Raji (cell line): ENCODE data around the gene FKBP8.

ENCODE experiments used
- POLR2A ChIP-seq: IDR thresholded peaks from 2 replicates; pipeline ENCODE4 v1.6.1; 2011; ENCODE audit warnings: low read depth, low read length, control low read depth; ENCODE audit not compliant: insufficient read depth

The FKBP8 gene

DNA sequence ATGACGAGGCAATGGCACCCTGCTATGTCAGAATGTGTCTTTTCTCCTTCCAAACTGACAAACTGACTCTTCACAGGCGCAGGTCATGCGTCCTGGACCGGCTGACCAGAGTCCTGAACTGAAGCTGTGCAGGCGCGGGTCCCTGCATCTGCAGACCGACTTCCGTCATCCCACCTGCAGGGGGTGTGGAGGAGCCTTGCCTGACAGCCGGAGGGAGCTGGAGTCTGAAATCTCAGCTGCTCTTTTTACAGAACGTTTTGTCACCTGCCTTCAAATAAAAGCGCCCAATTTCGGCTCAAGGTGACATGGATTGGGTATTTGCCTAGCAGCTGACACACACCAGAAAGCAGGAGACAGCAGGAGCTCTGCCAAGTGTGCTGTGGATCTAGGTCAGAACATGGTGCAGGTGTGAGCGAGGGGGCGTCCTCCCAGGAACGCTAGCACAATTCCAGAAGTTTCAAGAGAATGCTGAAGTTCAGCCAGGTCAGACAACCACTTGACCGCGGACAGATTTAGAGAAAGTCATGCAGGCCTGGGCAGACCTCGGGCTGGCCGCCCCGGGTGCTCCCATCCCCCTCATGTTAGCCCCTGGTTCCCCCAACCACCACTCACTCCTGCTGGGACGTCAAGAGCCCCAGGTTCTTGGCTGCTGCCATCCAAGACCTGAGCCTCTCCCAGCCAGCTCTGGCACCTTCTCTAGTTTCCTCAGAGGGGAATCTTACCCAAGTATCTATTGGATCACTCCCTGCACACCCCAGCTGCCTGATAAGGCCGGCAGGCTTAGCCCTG lies 54.3 kb downstream of the FKBP8 start:
- TF ChIP-seq POLR2A = no peak

GRCh38 chr19:18488403-18488723 lies 55.0 kb downstream of the FKBP8 start:
- no peak for TF ChIP-seq POLR2A

DNA sequence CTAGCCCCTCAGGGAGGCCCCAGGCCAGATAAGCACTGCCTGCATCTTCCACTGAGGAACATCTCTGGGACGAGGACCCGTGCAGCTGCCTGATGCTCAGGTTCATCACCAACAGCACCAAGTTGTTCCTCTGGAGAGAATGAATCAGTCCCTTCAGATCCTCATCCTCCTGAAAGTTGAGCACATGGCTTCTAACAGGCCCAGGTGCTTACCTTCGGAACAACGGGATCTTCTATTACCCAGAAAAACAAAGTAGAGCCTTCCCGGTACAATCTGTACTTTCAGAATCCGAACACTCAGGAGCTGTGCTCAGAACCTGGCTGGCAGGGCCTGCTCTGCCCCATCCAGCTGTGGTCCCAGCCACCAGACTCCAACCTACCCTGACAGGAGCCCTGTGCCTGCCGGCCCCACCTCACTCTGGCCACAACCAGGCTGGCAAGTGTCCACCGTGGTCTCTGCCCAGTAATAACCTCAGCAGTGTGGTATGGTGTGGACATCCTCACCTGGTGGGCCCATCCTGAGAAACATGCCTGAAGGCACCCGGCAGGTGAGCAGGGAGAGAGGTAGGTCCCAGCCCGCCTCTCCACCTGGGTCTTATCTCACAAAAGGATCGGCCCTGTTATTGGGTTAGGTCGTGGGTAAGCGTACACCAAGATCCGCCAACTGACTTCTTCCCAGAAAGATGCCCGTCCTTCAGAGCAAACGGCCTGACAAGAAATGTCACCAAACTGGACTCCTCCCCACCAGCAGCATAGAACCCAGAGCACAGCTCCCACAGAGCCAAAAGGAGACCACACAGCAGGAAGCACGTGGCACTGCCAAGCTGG lies 55.6 kb downstream of the FKBP8 start:
- no peak for TF ChIP-seq POLR2A

- no peak for TF ChIP-seq POLR2A
These were observed 56.6 kb downstream of the FKBP8 start for GRCh38 chr19:18486746-18487145.

GRCh38 chr19:18484992-18485391 lies 58.4 kb downstream of the FKBP8 start:
- TF ChIP-seq POLR2A = no peak

- TF ChIP-seq POLR2A = no peak
These were observed 60.1 kb downstream of the FKBP8 start for GRCh38 chr19:18483119-18483890.
